Measurements from ENCODE around the gene PDGFC. TPM values are rescaled to one million over a fixed set of nuclear protein-coding genes. Genes with fewer than 3 reads are reported as not detected.

The PDGFC gene
- total RNA-seq, 1 experiment from 2014 or later, result 64.5 TPM

GRCh38 chr4:156723951-156724668, 247.5 kb downstream of the PDGFC start:
- no peak overlapping the region for H3K27ac Mint-ChIP-seq (ENCODE audit: unreplicated experiment)
- no peak overlapping the region for H3K4me3 Mint-ChIP-seq (ENCODE audit: low read depth, unreplicated experiment)
- no peak for TF ChIP-seq CTCF (IDR thresholded peaks at IDR 0.05; ENCODE audit: unreplicated experiment)
- H3K36me3 Mint-ChIP-seq (ENCODE audit: insufficient read depth, unreplicated experiment), result no peaks in the 10 kb centered on the region
- intact Hi-C loops (cut with micrococcal nuclease; ENCODE audit: unreplicated experiment), result no loop called here
- H3K27me3 Mint-ChIP-seq (ENCODE audit: unreplicated experiment), result no peaks in the 10 kb centered on the region
- no TSS peak for BruUV-seq (replicated peaks)
- H3K4me1 Mint-ChIP-seq (ENCODE audit: low read depth, unreplicated experiment), result no peaks in the 10 kb centered on the region
- DNase-seq, result no peak
- H3K9me3 Mint-ChIP-seq (ENCODE audit: low read depth, unreplicated experiment), result peaks cover 2% of the 10 kb centered on the region
- CTCF ChIA-PET, result no interaction called here

- CTCF ChIA-PET, result no interaction called here
- no TSS peak for BruUV-seq (replicated peaks)
- H3K9me3 Mint-ChIP-seq (ENCODE audit: low read depth, unreplicated experiment), result no peaks in the 10 kb centered on the region
- H3K27ac Mint-ChIP-seq (ENCODE audit: unreplicated experiment), result no peak overlapping the region
- intact Hi-C loops (cut with micrococcal nuclease; ENCODE audit: unreplicated experiment), result no loop called here
- no peak overlapping the region for H3K4me3 Mint-ChIP-seq (ENCODE audit: low read depth, unreplicated experiment)
- H3K27me3 Mint-ChIP-seq (ENCODE audit: unreplicated experiment), result no peaks in the 10 kb centered on the region
- no peak for DNase-seq
- no peak for TF ChIP-seq CTCF (IDR thresholded peaks at IDR 0.05; ENCODE audit: unreplicated experiment)
- H3K4me1 Mint-ChIP-seq (ENCODE audit: low read depth, unreplicated experiment), result no peaks in the 10 kb centered on the region
- H3K36me3 Mint-ChIP-seq (ENCODE audit: insufficient read depth, unreplicated experiment), result no peaks in the 10 kb centered on the region
These were observed 253.4 kb downstream of the PDGFC start for GRCh38 chr4:156718226-156718625.

- H3K4me1 Mint-ChIP-seq (ENCODE audit: low read depth, unreplicated experiment), result no peaks in the 10 kb centered on the region
- CTCF ChIA-PET, result no interaction called here
- no peaks in the 10 kb centered on the region for H3K27me3 Mint-ChIP-seq (ENCODE audit: unreplicated experiment)
- DNase-seq, result no peak
- intact Hi-C loops (cut with micrococcal nuclease; ENCODE audit: unreplicated experiment), result no loop called here
- no peaks in the 10 kb centered on the region for H3K36me3 Mint-ChIP-seq (ENCODE audit: insufficient read depth, unreplicated experiment)
- no peak overlapping the region for H3K27ac Mint-ChIP-seq (ENCODE audit: unreplicated experiment)
- no peak overlapping the region for H3K4me3 Mint-ChIP-seq (ENCODE audit: low read depth, unreplicated experiment)
- no peaks in the 10 kb centered on the region for H3K9me3 Mint-ChIP-seq (ENCODE audit: low read depth, unreplicated experiment)
- no peak for TF ChIP-seq CTCF (IDR thresholded peaks at IDR 0.05; ENCODE audit: unreplicated experiment)
- BruUV-seq (replicated peaks), result no TSS peak
These were observed 260.4 kb downstream of the PDGFC start for GRCh38 chr4:156711193-156711590.

Other genes starting within 250 kb of the PDGFC start
- gene GLRB, start 104.4 kb upstream of the PDGFC start, total RNA-seq (2022), result 7.6 and 9.1 TPM in 2 replicates
- gene GRIA2, start 248.9 kb upstream of the PDGFC start, total RNA-seq (2022), result not detected in 2 replicates

Measured in Calu3 (cell line).